Peyer's patch (tissue), 4 donors: Measurements from ENCODE around the gene RUNDC1.

Experiments
- POLR2A ChIP-seq, 2 donors: fragments of 450-650 bp; IDR thresholded peaks; one replicate each; pipeline ENCODE4 v1.5.1; 2017; ENCODE audit warnings: antibody characterized with exemption in 2 of 2, mild to moderate bottlenecking in 2 of 2, moderate library complexity in 2 of 2
- TF ChIP-seq, protein P1 (sequence below), 6 experiments: fragments of 450-650 bp in 4 of 6; fragments of 200-600 bp in 2 of 6; sonication (generic) in 1 of 6; IDR thresholded peaks; one replicate each; pipeline ENCODE4 v1.5.1; 2017 to 2019; ENCODE audit warnings: antibody characterized with exemption in 6 of 6, mild to moderate bottlenecking in 3 of 6, moderate library complexity in 1 of 6

DNA sequence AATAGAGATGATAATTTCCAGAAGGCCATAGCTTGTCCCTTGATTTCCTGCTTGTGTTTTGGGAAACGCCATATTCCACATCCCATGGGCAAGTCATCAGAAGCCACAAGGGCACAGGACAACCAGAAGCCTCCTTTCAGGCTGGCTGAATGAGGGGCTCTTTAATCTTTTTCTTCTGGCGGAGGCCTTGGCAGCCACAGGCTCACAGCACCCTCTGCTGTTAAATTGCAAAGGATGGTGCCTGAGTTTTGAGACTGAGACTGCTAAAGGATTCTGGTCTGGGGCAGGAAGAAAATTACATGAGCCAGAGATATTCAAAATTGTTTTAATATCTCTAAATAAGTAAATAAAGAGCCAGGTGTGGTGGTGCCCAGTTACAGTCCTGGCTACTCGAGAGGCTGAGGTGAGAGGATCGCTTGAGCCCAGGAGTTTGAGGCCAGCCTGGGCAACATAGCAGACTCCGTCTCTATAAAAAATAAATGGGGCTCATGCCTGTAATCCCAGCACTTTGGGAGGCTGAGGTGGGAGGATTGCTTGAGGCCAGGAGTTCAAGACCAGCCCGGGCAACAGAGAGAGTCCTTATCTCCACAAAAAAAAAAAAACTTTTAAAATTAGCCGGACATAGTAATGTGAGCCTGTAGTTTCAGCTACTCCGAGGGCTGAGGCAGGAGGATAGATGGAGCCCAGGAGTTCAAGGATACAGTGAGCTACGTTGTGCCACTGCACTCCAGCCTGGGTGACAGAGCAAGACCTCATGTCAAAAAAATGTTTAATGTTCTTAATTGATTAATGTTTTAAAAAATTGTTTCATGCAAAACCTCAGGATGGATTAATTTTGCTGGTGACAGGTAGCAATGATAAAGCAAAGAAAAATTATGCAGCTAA is 42.4 kb upstream of the RUNDC1 start:
- TF ChIP-seq, protein P1, sequence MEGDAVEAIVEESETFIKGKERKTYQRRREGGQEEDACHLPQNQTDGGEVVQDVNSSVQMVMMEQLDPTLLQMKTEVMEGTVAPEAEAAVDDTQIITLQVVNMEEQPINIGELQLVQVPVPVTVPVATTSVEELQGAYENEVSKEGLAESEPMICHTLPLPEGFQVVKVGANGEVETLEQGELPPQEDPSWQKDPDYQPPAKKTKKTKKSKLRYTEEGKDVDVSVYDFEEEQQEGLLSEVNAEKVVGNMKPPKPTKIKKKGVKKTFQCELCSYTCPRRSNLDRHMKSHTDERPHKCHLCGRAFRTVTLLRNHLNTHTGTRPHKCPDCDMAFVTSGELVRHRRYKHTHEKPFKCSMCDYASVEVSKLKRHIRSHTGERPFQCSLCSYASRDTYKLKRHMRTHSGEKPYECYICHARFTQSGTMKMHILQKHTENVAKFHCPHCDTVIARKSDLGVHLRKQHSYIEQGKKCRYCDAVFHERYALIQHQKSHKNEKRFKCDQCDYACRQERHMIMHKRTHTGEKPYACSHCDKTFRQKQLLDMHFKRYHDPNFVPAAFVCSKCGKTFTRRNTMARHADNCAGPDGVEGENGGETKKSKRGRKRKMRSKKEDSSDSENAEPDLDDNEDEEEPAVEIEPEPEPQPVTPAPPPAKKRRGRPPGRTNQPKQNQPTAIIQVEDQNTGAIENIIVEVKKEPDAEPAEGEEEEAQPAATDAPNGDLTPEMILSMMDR (IDR thresholded peaks at IDR 0.05): peak in 4 of 6 experiments; percentile 44 to 69 (median 64)
- TF ChIP-seq POLR2A (IDR thresholded peaks at IDR 0.05): no peak
